ENCODE data around the gene MYOM1.
"Not testable (repeated sequence)": the region's sequence is repeated elsewhere in the genome, so short reads cannot be mapped to it uniquely, and the experiment has no call there.

Gene MYOM1

DNA sequence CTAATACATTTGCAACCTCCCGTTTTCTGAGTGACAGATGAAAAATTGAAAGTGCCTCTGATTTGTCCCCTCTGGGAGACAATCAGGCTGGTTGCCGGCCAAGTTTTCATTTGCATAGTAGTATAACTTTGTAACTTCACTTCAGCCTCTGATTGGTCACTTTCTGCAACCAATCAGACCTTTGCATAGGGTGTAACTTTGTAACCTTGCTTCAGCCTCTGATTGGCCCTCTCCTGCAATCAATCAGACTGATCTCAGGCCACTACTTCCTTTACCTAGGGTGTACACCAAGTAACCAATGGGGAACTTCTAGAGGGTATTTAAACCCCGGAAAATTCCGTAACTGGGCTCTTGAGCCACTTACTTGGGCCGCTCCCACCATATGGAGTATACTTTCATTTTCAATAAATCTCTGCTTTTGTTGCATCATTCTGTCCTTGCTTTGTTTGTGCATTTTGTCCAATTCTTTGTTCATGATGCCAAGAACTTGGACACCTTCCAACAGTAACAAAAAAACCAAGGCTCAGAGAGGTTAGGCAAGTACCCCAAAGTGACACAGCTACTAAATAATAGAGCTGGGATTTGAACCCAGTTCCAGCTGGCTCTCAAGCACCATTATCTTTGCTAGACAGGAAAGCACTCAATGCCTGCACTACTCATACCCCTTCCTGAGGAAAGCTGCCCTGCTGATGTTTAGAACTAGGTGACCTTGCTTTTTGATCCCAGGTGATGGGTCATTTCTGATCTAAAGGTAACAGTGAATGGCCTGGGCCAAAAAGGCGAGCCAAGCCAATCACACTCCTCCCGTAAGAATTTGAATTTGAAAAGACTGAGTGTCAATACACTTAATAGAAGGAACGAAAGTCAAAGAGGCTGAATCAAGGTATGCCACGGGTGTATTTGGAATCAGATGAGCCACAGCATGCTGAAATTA lies 10.9 kb upstream of the MYOM1 start:
- TF ChIP-seq, protein P1, sequence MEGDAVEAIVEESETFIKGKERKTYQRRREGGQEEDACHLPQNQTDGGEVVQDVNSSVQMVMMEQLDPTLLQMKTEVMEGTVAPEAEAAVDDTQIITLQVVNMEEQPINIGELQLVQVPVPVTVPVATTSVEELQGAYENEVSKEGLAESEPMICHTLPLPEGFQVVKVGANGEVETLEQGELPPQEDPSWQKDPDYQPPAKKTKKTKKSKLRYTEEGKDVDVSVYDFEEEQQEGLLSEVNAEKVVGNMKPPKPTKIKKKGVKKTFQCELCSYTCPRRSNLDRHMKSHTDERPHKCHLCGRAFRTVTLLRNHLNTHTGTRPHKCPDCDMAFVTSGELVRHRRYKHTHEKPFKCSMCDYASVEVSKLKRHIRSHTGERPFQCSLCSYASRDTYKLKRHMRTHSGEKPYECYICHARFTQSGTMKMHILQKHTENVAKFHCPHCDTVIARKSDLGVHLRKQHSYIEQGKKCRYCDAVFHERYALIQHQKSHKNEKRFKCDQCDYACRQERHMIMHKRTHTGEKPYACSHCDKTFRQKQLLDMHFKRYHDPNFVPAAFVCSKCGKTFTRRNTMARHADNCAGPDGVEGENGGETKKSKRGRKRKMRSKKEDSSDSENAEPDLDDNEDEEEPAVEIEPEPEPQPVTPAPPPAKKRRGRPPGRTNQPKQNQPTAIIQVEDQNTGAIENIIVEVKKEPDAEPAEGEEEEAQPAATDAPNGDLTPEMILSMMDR (IDR thresholded peaks at IDR 0.05; ENCODE audit: low read depth, low read length, missing control alignments): no peak
- no peak for DNase-seq (ENCODE audit: low read depth)
- H3K4me3 ChIP-seq (ENCODE audit: low read depth, low read length): no peak overlapping the region

DNA sequence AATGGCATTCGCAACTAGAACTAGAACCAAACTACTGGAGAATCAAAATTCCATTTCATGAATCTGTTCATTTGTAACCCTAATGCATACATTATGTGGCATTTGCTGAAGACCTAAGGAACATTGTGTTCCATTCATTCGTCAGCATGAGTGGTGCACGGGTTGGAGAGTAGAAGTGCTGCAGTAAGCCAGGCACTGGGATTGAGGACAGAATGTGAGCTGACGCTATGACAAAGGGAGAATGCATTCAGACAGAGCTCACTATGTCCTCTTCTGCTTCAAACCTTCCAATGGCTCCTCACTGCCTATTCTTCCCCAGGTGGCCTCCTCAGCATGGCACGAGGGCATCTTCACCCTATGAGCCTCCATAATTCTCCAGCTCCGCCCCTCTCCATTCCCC lies 6.3 kb upstream of the MYOM1 start:
- no peak overlapping the region for H3K4me3 ChIP-seq (ENCODE audit: low read depth, low read length)
- TF ChIP-seq, protein P1 (IDR thresholded peaks at IDR 0.05; ENCODE audit: low read depth, low read length, missing control alignments): no peak
- no peak for DNase-seq (ENCODE audit: low read depth)

DNA sequence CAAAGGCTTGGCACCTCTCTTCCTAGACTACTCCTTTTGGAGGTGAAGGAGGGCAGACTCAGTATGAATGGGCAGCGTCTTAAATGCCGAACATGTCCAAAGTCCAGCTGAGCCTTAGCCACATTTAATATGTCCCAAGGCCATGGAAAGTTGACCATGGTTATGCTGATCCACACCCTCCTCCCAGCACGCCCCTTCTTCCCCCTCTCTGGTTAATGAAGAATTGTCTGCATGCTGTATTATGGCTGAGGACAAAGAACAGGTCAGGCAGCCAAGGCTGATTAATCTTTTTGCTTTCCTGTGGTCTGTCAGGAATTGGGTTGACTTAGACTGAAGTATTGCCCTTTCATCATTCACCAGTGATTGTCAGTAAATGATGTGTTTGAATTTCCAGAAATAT lies 5.8 kb upstream of the MYOM1 start:
- H3K4me3 ChIP-seq (ENCODE audit: low read depth, low read length): no peak overlapping the region
- no peak for DNase-seq (ENCODE audit: low read depth)
- TF ChIP-seq, protein P1 (IDR thresholded peaks at IDR 0.05; ENCODE audit: low read depth, low read length, missing control alignments): no peak

DNA sequence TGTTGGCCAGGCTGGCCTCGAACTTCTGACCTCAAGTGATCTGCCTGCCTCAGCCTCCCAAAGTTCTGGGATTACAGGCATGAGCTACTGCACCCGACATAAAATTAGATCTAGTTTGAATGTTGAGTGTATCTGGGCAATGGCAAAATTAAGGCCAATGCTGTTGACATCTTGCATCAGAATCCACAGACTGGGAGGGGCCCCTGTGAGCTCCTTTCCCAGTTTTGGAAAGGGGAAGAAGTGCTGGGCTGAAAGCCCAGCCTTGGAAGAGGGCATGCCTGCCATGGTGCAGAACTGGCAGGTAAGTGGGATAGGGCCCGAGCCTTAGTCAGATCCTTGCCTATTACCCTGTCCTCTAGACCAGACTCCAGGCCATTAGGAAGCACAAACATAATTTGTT lies 4.5 kb upstream of the MYOM1 start:
- TF ChIP-seq, protein P1 (IDR thresholded peaks at IDR 0.05; ENCODE audit: low read depth, low read length, missing control alignments): no peak
- no peak overlapping the region for H3K4me3 ChIP-seq (ENCODE audit: low read depth, low read length)
- DNase-seq (ENCODE audit: low read depth): no peak

DNA sequence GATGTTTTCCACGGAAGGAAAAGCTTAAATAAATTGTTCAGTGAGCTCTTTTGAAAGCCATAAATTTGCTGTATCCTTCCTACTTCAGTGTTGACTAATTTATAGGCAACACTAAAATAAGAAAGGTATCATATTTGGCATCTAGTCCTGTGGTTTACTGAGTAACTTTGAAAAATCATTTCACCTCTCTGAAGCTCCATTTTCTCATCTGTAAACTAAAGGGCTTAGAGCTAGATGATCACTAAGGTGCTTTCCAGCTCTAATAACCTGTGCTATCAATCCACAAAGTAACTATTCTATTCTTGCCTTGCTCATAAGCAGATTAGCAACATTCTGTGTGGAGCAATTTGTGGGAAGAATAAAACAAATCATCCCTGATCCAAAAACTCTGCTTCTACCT lies 3.6 kb upstream of the MYOM1 start:
- TF ChIP-seq, protein P1 (IDR thresholded peaks at IDR 0.05; ENCODE audit: low read depth, low read length, missing control alignments): no peak
- no peak for DNase-seq (ENCODE audit: low read depth)
- H3K4me3 ChIP-seq (ENCODE audit: low read depth, low read length): no peak overlapping the region

DNA sequence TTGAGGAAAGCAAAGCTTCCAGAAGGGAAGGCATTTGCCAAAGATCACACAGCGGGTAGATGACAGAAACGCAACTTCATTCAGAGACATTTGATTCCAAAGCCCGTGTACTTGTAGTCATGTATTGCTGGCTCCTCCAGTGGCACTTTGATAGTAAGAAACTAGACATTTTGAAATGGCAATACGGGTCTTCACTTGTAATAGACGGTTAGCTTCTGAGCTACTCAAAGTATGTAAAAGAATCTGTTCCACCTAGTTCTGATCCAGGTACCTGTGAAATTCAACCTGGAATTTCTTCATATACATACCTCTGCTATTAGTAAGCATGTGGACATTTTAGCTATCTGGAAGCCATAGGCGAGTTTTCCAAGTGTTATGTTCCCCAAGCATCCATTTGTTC lies 1.7 kb upstream of the MYOM1 start:
- no peak overlapping the region for H3K4me3 ChIP-seq (ENCODE audit: low read depth, low read length)
- DNase-seq (ENCODE audit: low read depth): no peak
- TF ChIP-seq, protein P1 (IDR thresholded peaks at IDR 0.05; ENCODE audit: low read depth, low read length, missing control alignments): no peak

DNA sequence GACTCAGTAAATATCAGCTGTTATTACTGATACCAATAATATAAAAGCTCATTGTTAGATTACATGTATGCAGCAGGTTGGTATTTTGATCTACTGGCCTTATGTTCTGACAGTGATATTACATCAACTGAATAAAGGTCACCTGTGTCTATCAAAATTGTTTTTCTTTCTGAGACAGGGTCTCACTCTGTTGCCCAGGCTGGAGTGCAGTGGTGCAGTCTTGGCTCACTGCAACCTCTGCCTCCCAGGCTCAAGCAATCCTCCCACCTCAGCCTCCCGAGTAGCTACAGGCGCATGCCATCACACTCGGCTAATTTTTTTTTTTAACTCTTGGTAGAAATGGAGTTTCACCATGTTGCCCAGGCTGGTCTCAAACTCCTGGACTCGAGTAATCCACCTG lies 1.1 kb upstream of the MYOM1 start:
- not testable (repeated sequence) for DNase-seq (ENCODE audit: low read depth); H3K4me3 ChIP-seq (ENCODE audit: low read depth, low read length)
